Measurements from ENCODE around the gene CLMN.
A peak's percentile ranks its signal among the peaks of the same experiment; 100 is the strongest.

CLMN gene

DNA sequence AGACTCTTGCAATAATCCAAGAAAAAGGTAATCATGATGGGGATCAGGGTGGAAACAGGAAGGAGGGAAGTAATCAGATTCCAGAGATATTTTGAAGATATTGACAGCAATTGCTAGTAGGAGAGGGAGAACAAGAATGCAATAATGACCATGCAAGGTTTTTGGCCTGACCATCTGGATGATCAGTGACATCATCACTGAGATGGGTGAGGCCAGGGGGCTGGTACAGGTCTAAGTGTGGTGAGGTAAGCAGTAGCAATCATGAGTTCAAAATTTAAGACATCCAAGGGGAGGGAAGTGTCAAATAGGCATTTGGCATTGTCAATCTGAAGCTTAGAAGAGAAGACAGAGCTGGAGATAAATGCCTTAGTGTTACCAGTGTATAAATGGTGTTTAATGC is 24.8 kb upstream of the CLMN start:
- no peak for DNase-seq (ENCODE audit: insufficient read length, low spot score)
- no peak for FAIRE-seq

DNA sequence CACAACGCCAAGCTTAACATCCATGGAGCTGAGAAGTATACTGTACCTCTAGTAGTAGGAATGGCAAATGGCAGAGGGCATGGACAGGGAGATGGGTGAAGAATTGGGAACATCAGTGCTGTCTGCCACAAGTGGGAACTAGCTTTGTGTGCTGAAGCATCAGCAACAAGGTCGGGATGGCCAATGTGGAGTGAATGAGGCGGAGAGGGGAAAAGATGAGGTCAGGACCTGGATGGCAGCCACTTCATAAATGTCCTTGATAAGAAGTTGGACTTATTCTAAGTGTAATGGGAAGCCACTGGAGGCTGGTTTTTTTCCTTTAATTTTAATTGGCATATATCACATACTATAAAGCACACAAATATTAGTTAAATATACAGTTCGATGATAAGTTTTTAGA is 21.9 kb upstream of the CLMN start:
- FAIRE-seq (peak; percentile 52), DNase-seq (ENCODE audit: insufficient read length, low spot score) (no peak)

DNA sequence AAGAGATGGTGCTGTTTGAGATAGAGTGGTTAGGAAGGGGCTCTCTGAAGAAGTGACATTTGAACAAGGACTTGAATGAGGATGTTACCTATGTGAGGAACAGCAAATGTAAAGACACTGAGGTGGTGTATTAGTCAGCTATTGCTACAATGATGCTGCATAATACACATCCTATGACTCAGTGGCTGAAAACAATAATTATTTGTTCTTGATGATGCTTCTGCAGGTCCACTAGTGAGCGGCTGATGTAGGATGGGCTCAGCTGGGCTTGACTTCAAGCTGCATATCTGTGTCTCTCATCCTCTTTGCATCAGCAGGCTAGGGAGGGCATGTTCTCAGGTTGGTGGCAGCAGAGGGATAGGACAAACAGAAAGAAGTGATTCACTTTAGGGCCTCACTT is 21.4 kb upstream of the CLMN start:
- no peak for FAIRE-seq
- no peak for DNase-seq (ENCODE audit: insufficient read length, low spot score)

DNA sequence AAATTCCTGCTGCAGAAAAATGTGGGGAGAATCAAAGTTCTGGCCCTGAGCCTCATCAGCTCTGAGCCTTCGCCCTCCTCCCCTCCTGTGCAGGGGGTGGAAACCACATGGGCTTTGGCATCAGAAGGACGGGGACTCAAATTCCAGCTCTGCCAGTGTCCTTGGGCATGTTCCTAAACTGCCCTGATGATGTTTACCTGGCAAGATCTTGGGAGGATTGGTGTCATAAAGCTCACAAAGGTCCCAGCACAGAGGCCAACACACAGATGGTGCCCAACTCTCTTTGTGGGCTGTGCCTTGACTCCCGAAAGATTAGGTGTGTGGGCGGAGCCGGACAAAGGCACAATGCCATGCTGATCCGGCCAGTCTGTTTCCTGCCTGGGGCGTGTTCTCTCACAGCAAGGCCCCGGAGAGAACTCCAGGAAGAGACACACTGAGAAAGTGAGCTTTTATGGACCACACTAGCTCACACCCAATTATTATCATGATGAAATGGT is 20.5 kb upstream of the CLMN start:
- FAIRE-seq (no peak), DNase-seq (ENCODE audit: insufficient read length, low spot score) (no peak)

DNA sequence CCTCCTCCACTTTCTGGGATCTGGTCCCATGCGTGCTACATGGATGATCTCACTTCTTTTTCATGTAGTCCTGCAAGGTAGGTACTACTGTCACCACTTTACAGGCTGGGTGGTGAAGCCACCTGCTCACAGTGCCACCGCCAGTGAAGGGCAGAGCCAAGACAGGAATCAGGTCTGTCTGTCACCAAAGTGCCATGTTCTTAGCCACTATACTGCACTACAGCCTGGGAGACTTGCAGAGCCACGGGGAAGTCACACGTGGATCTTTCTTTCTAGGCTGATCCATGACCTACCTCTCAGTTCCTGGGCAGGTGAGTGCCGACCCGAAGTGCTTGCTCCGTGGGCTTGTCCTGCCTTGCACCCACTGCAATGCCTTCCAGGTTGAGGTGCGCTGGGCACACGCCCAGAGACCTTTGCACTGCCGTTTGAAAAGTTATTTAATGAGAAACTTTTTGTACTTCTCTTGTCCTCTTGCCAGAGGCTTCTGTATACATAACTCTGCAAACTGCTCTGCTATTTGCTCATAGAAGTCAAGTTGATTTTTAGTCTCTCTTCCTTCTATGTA is 19.7 kb upstream of the CLMN start:
- FAIRE-seq (no peak), DNase-seq (ENCODE audit: insufficient read length, low spot score) (no peak)

DNA sequence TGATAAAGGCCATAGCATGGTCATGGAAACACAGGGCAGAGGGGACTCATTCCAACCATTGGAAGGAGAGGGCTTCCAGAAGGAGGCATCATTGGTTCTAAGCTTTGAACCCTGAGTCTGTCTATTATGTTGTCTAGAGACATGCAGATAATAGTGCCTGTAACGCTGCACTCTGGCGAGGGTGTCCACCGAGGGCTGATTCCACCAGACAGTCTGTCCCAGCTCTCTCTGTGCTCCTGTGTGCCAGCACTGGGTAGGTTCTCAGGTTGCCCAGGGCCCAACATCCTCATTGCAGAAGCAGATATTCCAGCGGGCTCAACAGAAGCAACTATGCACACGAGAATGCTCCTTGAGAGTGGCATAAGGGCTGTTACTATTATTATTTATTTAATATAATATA is 18.7 kb upstream of the CLMN start:
- DNase-seq (ENCODE audit: insufficient read length, low spot score) (no peak), FAIRE-seq (no peak)

DNA sequence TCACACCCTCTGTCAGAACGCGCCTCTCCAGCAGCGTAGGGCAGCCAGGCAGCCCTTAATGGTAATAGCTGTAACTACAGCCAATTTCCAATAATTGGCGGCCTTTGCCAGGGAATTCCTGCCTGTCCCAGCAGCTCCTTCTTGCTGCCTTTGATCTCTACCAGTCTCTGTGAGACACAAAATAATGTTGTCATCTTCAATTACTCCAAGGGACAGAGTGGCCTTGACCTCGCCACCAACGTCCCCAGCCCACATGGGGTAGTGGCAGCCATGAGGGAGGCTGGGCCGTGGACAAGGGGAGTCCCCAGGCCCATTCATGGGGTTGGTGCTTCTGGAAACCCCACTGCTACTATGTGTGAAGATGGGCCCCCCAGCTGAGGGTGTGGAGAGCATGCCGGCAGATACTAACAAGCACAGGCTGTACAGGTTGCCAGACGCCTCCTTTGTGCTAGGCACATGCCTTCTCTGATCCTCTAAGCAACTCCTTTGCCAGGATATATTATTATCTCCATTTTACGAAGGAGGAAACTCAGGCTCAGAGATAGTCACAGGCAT is 17.4 kb upstream of the CLMN start:
- no peak for FAIRE-seq
- DNase-seq (ENCODE audit: insufficient read length, low spot score): no peak

DNA sequence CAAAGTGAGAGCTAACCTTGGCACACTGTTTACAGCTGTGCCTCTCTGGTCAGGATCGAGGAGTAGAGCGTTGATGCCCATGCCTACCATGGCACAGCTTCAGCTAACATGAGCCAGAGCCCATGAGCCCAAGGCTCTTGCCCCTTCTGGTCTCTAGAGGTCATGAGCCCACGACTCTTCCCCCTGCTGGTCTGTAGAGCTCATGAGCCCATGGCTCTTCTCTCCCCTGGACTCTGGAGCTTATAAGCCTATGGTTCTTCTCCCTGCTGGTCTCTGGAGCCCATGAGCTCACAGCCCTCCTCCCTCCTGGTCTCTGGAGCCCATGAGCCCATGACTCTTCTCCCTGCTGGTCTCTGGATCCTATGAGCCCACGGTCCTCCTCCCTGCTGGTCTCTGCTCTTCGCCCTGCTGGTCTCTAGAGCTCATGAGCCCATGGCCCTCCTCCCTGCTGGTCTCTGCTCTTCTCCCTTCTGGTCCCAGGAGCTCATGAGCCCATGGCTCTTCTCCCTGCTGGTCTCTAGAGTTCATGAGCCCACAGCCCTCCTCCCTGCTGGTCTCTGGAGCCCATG is 16.6 kb upstream of the CLMN start:
- FAIRE-seq (no peak), DNase-seq (ENCODE audit: insufficient read length, low spot score) (no peak)

DNA sequence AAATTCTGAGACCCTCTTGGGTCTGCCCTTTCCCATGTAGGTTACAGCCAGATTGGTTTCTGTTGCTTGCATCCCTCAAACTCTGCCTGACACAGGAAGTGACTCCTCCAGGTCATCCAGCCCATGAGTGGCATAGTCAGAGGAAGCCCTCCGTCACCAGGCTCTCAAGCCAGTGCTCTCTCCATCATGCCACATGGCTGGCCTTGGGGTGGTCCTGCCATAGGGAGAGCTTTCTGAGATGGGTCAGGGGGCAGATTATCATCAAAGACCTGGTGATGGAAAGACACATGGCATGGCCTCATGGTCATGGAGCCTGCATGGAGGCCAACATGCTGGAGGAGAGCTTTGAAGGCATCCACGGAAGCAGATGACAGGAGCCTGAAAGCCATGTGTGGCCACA is 15.4 kb upstream of the CLMN start:
- DNase-seq (ENCODE audit: insufficient read length, low spot score): no peak
- FAIRE-seq: no peak

DNA sequence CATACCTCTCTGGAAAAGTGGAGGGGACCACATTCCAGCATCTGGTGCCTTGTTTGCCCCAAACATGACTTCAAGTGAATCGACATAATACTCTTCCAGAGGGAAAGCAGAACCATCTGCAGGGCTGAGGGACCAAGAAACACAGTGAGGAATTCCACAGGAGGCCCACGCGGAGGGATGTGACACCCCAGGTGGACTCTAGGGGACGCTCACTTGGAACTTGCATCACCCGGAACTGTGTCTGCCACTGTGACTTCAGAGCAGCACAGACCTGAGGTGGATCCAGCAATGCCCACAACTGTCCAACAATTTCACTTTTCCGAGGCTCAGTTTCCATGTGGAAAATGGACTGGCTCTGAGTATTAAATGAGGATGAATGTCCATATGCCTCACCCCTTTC is 14.3 kb upstream of the CLMN start:
- FAIRE-seq (no peak), DNase-seq (ENCODE audit: insufficient read length, low spot score) (no peak)

DNA sequence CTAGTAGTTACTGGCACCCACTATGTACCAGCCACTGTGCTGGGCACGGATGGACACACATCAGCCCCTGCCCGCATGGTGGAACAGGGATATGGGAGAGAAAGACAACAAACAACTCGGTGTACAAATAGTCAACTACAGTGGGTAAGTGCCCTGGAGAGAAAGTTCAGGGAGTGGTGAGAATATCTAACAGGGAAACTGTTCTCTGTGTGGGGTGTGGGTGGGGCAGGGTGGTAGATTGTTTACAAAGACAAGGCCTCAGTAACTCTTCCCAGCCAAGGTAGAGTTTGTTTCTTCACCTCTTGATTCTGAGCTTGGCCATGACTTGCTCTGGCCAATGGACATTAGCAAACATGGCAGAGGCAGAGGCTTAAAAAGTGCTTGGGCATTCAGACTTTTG is 12.9 kb upstream of the CLMN start:
- no peak for DNase-seq (ENCODE audit: insufficient read length, low spot score)
- FAIRE-seq: no peak

DNA sequence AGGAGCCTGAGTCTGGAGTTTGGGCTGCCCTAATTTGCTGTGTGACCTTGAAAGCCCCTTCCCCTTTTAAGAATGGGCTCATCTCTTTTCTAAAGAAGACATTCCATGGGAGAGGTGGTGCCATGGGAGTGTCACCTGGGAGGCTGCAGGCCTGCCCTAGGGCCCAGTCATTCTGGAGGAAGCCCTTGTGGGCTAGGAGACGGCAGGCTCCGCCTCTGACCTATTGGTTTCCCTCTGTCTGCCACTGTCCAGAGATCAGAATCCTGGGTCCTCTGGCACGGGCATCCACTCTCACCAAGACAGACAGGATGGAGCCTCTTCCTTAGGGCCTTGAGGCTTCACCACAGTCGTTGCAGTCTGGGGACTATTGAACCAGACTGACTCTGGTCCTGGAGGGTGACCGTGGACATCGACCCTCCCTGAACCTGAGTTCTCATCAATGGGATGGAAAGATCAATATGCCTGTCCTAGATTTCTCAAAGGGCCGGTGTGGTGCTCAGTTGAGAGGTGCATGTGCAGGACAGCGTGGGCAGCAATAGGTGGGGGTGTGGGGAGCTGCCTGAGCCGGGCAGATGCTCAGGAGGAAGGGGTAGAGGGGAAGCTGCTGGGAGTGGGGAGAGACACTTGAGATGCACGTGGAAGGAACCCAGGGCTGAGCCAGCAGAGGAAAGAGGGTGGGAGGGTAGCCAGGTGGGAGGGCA is 12.2 kb upstream of the CLMN start:
- FAIRE-seq (no peak), DNase-seq (ENCODE audit: insufficient read length, low spot score) (no peak)

DNA sequence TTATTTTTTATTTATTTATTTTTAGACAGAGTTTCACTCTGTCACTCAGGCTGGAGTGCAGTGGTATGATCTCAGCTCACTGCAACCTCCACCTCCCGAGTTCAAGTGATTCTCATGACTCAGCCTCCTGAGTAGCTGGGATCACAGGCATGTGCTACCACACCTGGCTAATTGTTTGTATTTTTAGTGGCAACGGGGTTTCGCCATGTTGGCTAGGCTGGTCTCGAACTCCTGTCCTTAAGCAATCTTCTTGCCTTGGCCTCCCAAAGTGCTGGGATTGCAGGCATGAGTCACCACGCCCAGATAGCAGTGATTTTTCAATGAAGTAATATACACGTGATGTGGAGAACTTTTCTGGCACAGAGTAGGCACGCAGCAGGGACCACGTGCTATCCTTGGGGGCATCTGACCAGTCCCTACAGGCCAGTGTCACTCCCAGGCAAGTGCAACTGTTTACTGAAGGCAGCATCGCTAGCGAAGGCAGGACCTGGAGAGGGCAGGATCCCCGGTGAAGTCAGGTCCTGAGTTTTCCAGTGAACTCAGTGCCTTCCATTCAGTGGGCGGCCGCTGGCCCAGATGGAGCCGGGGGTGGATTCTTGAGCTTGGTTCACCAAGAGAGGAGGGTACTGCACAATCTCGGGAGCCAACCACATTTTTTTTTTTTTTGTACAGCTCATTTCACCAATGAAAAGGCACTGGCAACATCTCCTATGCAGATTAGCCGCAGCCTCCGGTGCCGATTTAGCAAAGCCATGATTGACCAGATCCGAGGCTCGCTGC is 11.1 kb upstream of the CLMN start:
- DNase-seq (ENCODE audit: insufficient read length, low spot score): no peak
- FAIRE-seq: no peak

DNA sequence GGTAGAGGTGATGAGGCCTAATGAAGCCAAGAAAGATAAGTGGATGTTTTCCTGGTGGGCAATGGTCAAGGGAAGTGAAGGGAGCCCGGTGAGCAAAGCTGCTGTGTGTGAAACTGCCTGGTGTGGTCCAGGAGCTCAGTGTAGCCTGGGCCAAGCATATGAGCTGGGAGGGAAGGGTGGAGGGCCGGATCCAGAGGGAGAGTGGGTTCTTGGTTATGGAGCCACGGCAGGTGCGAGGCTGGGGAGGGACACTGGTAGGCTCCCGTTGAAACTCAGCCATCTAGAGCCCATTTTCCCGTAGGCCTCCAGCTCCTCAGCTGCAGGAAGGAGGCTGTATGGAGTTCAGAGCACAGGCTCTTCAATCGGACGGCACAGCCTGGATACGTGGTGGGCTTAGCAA is 10.2 kb upstream of the CLMN start:
- FAIRE-seq (no peak), DNase-seq (ENCODE audit: insufficient read length, low spot score) (no peak)

DNA sequence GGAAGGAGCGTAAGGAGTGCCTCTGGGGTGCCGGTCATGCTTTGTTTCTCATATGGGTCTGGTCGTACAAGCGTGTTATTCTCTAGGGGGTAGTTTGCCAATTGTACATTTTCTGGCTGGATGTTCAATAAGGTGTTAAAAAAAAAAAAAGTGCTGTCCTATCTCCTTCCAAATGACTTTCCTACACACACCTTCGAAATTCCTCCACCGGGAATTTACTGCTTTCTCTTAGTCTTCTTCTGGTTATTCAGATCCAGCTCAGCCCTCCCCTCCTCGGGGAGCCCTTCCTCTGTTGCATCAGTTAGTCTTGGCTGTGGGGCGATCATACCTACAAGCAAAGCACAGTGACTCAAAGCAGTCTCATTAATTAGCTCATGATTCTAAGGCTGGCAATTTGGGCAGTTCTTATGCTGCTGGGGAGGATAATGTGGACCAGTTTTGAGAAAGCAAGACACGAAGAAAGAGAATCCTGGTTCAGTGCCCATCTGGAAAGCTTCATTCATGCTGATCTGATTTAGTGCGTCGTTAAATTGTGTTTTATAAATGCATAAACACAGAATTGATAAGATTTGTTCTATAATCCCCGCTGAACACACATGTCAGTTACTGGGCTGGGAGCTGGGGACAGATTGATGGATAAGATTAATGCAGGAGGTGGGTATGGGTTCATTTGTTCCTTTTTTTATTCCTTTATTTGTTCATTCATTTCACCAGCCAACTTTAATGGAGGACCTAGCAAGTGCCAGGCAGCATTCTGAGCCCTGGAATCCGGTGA is 9.2 kb upstream of the CLMN start:
- FAIRE-seq (no peak), DNase-seq (ENCODE audit: insufficient read length, low spot score) (no peak)

DNA sequence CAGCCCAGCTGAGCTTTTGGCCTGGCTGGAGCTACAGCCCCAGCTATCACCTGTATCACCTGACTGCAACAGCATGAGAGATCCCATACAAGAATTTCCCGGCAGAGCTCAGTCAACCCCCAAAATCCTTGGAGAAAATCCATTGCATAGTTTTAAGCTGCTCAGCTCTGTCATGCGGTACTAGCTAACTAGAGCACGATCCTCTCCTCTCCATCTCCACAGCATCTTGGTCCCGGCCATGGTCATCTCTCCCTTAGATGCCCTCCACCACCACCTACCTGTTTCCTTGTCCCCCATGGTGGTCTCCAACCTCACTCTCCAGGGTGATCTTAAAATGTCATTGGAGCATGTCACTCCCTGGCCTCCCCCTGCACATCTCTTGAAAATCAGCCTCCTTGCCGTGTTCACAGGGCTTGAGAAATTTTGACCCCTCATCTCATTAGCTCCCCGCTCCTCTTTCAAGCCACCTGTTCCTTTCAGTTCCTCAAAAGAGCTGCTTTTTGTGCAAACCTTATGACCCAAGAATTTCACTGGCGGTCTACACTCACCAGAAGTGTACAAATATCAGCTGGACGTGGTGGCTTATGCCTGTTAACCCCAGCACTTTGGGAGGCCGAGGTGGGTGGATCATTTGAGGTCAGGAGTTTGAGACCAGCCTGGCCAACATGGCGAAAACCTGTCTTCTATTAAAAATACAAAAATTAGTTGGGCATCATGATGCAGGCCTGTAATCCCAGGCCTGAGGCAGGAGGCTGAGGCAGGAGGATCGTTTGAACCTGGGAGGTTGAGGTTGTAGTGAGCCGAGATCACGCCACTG is 8.1 kb upstream of the CLMN start:
- no peak for FAIRE-seq
- no peak for DNase-seq (ENCODE audit: insufficient read length, low spot score)

DNA sequence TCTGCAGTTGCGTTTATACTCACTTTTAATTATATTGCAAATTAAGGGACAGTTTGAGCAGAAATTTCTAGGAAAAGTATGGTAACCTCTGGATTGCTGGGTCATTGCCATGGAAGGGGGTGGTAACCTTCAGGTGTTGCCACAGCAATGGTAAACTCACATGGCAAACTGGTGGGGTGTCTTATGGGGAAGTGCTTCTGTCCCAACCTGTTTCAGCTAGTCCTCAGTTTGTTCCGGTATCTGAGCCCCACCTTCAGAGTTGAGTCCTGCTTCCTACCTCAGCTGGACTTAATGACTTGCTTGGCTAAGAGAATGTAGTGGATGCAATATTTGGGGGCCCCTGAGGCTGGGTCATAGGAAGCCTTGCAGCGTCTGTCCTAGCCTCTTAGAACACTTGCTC is 7.3 kb upstream of the CLMN start:
- FAIRE-seq: no peak
- no peak for DNase-seq (ENCODE audit: insufficient read length, low spot score)

DNA sequence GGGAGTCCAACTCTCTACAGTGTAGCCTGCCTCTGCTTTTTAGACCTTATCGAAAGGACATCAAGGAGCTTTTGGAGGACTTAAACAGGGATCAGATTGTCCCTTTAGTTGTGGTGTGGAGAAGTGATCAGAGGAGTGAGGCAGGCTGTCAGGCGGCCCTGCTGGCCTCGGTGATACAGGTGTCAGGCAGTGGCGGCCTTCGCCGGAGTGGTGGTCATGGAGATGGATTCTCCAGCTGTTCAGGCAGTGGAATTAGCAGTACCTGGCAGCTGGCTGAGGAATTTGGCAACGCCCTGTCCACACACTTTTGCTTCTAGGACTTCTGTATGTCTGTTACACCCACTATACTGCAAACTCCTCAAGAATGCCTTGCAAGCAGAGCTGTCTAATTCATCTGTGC is 4.2 kb upstream of the CLMN start:
- FAIRE-seq (no peak), DNase-seq (ENCODE audit: insufficient read length, low spot score) (no peak)

DNA sequence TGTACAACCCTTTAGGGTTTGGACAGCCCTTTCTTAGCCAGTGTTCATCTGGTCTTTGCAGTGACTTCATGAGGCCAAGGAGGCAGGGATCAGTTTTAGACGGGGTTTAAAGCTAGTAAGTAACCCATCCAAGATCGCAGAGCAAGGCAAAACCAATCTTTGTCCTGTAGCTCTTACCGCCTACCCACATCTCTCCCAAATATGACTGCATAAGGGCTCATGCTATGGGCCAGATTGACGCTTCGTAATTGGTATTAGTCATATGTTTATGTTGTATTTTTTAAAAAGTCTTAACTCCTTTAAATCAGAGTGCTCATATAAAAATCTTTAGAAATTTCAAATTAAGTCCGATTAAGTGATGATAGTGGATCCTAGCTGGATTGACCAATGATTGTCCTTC is 3.7 kb upstream of the CLMN start:
- no peak for DNase-seq (ENCODE audit: insufficient read length, low spot score)
- FAIRE-seq: no peak

DNA sequence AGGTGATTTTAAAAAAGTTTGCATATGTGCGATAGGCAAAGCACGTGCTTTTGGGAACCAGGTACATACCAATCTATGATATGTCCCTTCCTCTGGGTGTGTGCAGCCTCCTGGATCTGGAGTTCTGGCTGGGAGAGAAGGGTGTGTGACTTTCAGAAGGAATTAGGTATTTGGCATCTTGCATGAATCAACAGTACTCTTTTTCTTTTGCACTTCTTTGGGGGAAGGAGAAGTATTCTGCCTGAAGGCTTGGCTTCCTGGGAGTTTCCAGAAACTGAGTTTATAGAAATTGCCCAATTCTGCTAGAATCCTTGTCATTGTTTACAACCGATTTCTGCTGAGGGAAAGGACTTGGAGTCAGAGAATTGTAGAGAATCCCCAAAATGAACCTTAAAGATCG is 2.9 kb upstream of the CLMN start:
- DNase-seq (ENCODE audit: insufficient read length, low spot score) (no peak), FAIRE-seq (no peak)

Measured in HTR-8/SVneo (cell line).